H9 (cell line): ENCODE results near the gene DHDH. TPM values are rescaled to one million over a fixed set of nuclear protein-coding genes. Genes with fewer than 3 reads are reported as not detected.

Source experiments
- DNase-seq: peaks from one replicate; pipeline ENCODE4 v3.0.0-alpha.2; 2017
- H2AFZ ChIP-seq: one replicate; pipeline ENCODE4 v1.6.1; 2013; ENCODE audit warnings: mild to moderate bottlenecking, low read length, control low read depth, moderate library complexity
- H2AK5ac ChIP-seq: 2 replicates; pipeline ENCODE4 v1.6.1; 2013; ENCODE audit warnings: low read length, control low read depth, mixed read lengths; ENCODE audit not compliant: insufficient read length
- H2BK120ac ChIP-seq: one replicate; pipeline ENCODE4 v1.6.1; 2013; ENCODE audit warnings: low read depth, mild to moderate bottlenecking, low read length, control low read depth, inconsistent platforms; ENCODE audit not compliant: poor library complexity, severe bottlenecking
- H2BK12ac ChIP-seq: 2 replicates; pipeline ENCODE4 v1.6.1; 2013; ENCODE audit warnings: low read length, control low read depth, mixed read lengths, low read depth; ENCODE audit not compliant: insufficient read length
- H2BK15ac ChIP-seq: 2 replicates; pipeline ENCODE4 v1.6.1; 2013; ENCODE audit warnings: low read depth, low read length, control low read depth
- H2BK20ac ChIP-seq: one replicate; pipeline ENCODE4 v1.6.1; 2013; ENCODE audit warnings: low read depth, mild to moderate bottlenecking, low read length, control low read depth, inconsistent platforms; ENCODE audit not compliant: poor library complexity, severe bottlenecking
- H2BK5ac ChIP-seq: 2 replicates; pipeline ENCODE4 v1.6.1; 2013; ENCODE audit warnings: low read length, control low read depth, mixed read lengths; ENCODE audit not compliant: insufficient read length
- H3K14ac ChIP-seq: 2 replicates; pipeline ENCODE4 v1.6.1; 2013; ENCODE audit warnings: low read length, control low read depth; ENCODE audit not compliant: insufficient read depth
- H3K18ac ChIP-seq: 2 replicates; pipeline ENCODE4 v1.6.1; 2013; ENCODE audit warnings: low read depth, mild to moderate bottlenecking, mixed read lengths, low read length, control low read depth; ENCODE audit not compliant: insufficient read length
- H3K23ac ChIP-seq: 2 replicates; pipeline ENCODE4 v1.6.1; 2013; ENCODE audit warnings: low read length, control low read depth, mixed read lengths, low read depth; ENCODE audit not compliant: insufficient read length
- H3K23me2 ChIP-seq: 2 replicates; pipeline ENCODE4 v1.6.1; 2013; ENCODE audit warnings: low read depth, mild to moderate bottlenecking, mixed read lengths, low read length, control low read depth; ENCODE audit not compliant: insufficient read length, poor library complexity, severe bottlenecking
- H3K27ac ChIP-seq: 2 replicates; pipeline ENCODE4 v1.5.1; 2013; ENCODE audit warnings: low read length, control low read depth, mixed read lengths, low read depth; ENCODE audit not compliant: insufficient read length
- H3K27me3 ChIP-seq: 2 replicates; pipeline ENCODE4 v1.6.1; 2013; ENCODE audit warnings: low read length, control low read depth, inconsistent platforms; ENCODE audit not compliant: insufficient read depth
- H3K4ac ChIP-seq: 2 replicates; pipeline ENCODE4 v1.6.1; 2013; ENCODE audit warnings: low read depth, mild to moderate bottlenecking, control low read depth, inconsistent platforms, low read length, moderate library complexity
- H3K4me1 ChIP-seq: 2 replicates; pipeline ENCODE4 v1.6.1; 2013; ENCODE audit warnings: low read length, control low read depth, inconsistent platforms; ENCODE audit not compliant: insufficient read depth
- H3K4me2 ChIP-seq: 2 replicates; pipeline ENCODE4 v1.6.1; 2013; ENCODE audit warnings: low read length, control low read depth, mixed read lengths; ENCODE audit not compliant: insufficient read length, insufficient read depth
- H3K56ac ChIP-seq: 2 replicates; pipeline ENCODE4 v1.6.1; 2013; ENCODE audit warnings: low read depth, mild to moderate bottlenecking, mixed read lengths, low read length, control low read depth; ENCODE audit not compliant: insufficient read length
- H3K79me1 ChIP-seq: 2 replicates; pipeline ENCODE4 v1.6.1; 2013; ENCODE audit warnings: low read depth, mild to moderate bottlenecking, moderate library complexity, low read length, control low read depth, inconsistent platforms; ENCODE audit not compliant: insufficient read depth, poor library complexity, severe bottlenecking
- H3K79me2 ChIP-seq: 2 replicates; pipeline ENCODE4 v1.6.1; 2013; ENCODE audit warnings: low read length, control low read depth, inconsistent platforms; ENCODE audit not compliant: insufficient read depth
- H3K9ac ChIP-seq: 2 replicates; pipeline ENCODE4 v1.6.1; 2013; ENCODE audit warnings: low read length, control low read depth, mixed read lengths; ENCODE audit not compliant: insufficient read length; ENCODE audit errors: extremely low read depth
- H3K9me3 ChIP-seq: one replicate; pipeline ENCODE4 v1.6.1; 2013; ENCODE audit warnings: low read depth, low read length, inconsistent platforms; ENCODE audit not compliant: control insufficient read depth
- H3T11ph ChIP-seq: one replicate; pipeline ENCODE4 v1.6.1; 2013; ENCODE audit warnings: mild to moderate bottlenecking, low read length, control low read depth, inconsistent platforms
- H4K20me1 ChIP-seq: one replicate; pipeline ENCODE4 v1.6.1; 2013; ENCODE audit not compliant: control insufficient read depth, insufficient read length, insufficient read depth
- H4K5ac ChIP-seq: 2 replicates; pipeline ENCODE4 v1.6.1; 2013; ENCODE audit warnings: low read depth, mild to moderate bottlenecking, mixed read lengths, low read length, control low read depth; ENCODE audit not compliant: insufficient read length
- H4K8ac ChIP-seq: replicated peaks from 2 replicates; pipeline ENCODE4 v1.6.1; 2013; ENCODE audit warnings: low read length, control low read depth, mixed read lengths, low read depth; ENCODE audit not compliant: insufficient read length
- H4K91ac ChIP-seq: 2 replicates; pipeline ENCODE4 v1.6.1; 2013; ENCODE audit warnings: low read depth, mild to moderate bottlenecking, moderate library complexity, mixed read lengths, low read length, control low read depth; ENCODE audit not compliant: insufficient read length
- H3K27ac Mint-ChIP-seq, 3 experiments: 2 replicates in 2 of 3; 3 replicates in 1 of 3; pipeline ENCODE4 v1.8.0; 2020 to 2021; ENCODE audit warnings: mixed read lengths in 3 of 3, mild to moderate bottlenecking in 1 of 3, moderate library complexity in 1 of 3
- H3K27me3 Mint-ChIP-seq: 2 replicates; pipeline ENCODE4 v1.8.0; 2021; ENCODE audit warnings: low read depth, mild to moderate bottlenecking, moderate library complexity, mixed read lengths
- H3K36me3 Mint-ChIP-seq, 3 experiments: 2 replicates in 2 of 3; 3 replicates in 1 of 3; pipeline ENCODE4 v1.8.0; 2020 to 2021; ENCODE audit warnings: low read depth in 3 of 3, mixed read lengths in 3 of 3; ENCODE audit not compliant: insufficient read depth in 1 of 3
- H3K4me1 Mint-ChIP-seq, 2 experiments: 2 replicates each; pipeline ENCODE4 v1.8.0; 2020; ENCODE audit warnings: mixed read lengths in 2 of 2
- H3K4me3 Mint-ChIP-seq, 2 experiments: 2 replicates in 1 of 2; 3 replicates in 1 of 2; pipeline ENCODE4 v1.8.0; 2020 to 2021; ENCODE audit warnings: mild to moderate bottlenecking in 2 of 2, mixed read lengths in 2 of 2, moderate library complexity in 1 of 2
- H3K9me3 Mint-ChIP-seq, 2 experiments: 2 replicates in 1 of 2; 3 replicates in 1 of 2; pipeline ENCODE4 v1.8.0; 2020; ENCODE audit warnings: mild to moderate bottlenecking in 2 of 2, mixed read lengths in 2 of 2, moderate library complexity in 1 of 2
- WGBS: extraction: QIAGEN DNeasy Blood & Tissue Kit; methylation state at CpG from one replicate; pipeline ENCODE4 v1.1.7; 2013; ENCODE audit warnings: missing lambda C conversion rate, low lambda C conversion rate, mixed read lengths; ENCODE audit not compliant: insufficient read length; ENCODE audit errors: extremely low coverage; 5-methylcytosine and 5-hydroxymethylcytosine counted together
- total RNA-seq: library from RNA; stranded (reverse); gene quantifications from 2 replicates; pipeline ENCODE4 v1.2.1, GENCODE V29; 2021
- TF ChIP-seq, protein P1 (sequence below): fragments of 200-600 bp; sonication (generic); conservative IDR thresholded peaks from 3 replicates; pipeline ENCODE4 v1.8.0; 2021; ENCODE audit warnings: antibody characterized with exemption, mild to moderate bottlenecking

The DHDH gene
- total RNA-seq, 1 experiment from 2014 or later = 2.0 TPM

DNA sequence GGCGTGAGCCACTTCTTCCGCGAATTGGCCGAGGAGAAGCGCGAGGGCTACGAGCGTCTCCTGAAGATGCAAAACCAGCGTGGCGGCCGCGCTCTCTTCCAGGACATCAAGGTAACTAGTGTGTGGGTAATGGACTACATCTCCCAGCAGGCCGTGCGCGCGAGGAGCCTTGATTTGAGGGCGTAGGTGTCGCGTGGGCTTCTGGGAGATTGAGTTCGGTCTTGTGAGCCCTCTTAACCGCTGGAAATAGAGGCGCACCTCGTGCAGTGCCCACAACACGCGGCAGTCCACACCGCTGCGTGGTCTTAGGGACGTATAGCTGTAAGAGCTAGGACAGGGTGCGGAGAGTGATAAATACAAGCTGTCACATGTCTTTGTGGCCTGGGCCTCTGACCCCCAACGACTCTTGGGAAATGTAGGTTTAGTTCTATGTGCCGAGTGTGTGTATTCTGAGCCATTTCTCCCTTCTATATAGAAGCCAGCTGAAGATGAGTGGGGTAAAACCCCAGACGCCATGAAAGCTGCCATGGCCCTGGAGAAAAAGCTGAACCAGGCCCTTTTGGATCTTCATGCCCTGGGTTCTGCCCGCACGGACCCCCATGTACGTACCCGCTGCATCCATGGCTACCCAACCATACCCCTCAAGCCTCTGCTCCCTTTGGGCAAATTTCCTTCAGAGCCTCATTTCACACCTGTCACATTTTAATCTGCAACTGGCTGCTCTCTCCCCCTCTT is 32.5 kb downstream of the DHDH start:
- Histone ChIP-seq H3K23me2 (peaks cover 14% of the 10 kb centered on the region), H2BK20ac (no peak overlapping the region), H3K9ac (peak overlapping the region; percentile 63), H3T11ph (no peak overlapping the region), H2AFZ (no peak overlapping the region), H2BK12ac (no peak overlapping the region), H3K18ac (peak overlapping the region; percentile 25), H3K14ac (peak overlapping the region; percentile 38), H3K27me3 (no peaks in the 10 kb centered on the region), H2BK5ac (no peak overlapping the region), H3K79me1 (no peaks in the 10 kb centered on the region), H3K27ac (no peak overlapping the region), H2BK120ac (no peak overlapping the region), H3K56ac (no peak overlapping the region), H4K5ac (no peak overlapping the region), H3K4ac (no peak overlapping the region), H4K91ac (no peak overlapping the region), H3K9me3 (no peaks in the 10 kb centered on the region), H3K4me2 (peak overlapping the region; percentile 82), H3K4me1 (no peaks in the 10 kb centered on the region; the same call in 1 of the 2 replicates), H4K8ac (no peak overlapping the region), H3K79me2 (no peaks in the 10 kb centered on the region), H4K20me1 (peaks cover 3% of the 10 kb centered on the region), H2AK5ac (no peak overlapping the region), H2BK15ac (no peak overlapping the region), H3K23ac (no peak overlapping the region)
- peaks cover 32 to 59% (median 53%) of the 10 kb centered on the region in 3 experiments; a peak in 6 of 7 replicates for H3K36me3 Mint-ChIP-seq
- H3K9me3 Mint-ChIP-seq = peaks cover 0 to 5% of the 10 kb centered on the region in 2 experiments; a peak in 2 of 5 replicates
- no CpG with 5 or more reads among the region's 36 CpGs for WGBS
- peak overlapping the region; percentile 96 to 98 for H3K4me3 Mint-ChIP-seq
- H3K27me3 Mint-ChIP-seq = peaks cover 2% of the 10 kb centered on the region; the same call in 1 of the 2 replicates
- TF ChIP-seq, protein P1, sequence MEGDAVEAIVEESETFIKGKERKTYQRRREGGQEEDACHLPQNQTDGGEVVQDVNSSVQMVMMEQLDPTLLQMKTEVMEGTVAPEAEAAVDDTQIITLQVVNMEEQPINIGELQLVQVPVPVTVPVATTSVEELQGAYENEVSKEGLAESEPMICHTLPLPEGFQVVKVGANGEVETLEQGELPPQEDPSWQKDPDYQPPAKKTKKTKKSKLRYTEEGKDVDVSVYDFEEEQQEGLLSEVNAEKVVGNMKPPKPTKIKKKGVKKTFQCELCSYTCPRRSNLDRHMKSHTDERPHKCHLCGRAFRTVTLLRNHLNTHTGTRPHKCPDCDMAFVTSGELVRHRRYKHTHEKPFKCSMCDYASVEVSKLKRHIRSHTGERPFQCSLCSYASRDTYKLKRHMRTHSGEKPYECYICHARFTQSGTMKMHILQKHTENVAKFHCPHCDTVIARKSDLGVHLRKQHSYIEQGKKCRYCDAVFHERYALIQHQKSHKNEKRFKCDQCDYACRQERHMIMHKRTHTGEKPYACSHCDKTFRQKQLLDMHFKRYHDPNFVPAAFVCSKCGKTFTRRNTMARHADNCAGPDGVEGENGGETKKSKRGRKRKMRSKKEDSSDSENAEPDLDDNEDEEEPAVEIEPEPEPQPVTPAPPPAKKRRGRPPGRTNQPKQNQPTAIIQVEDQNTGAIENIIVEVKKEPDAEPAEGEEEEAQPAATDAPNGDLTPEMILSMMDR = no peak
- DNase-seq = peak; percentile 85
- H3K27ac Mint-ChIP-seq = peak overlapping the region; percentile 94 to 98 (median 96)
- H3K4me1 Mint-ChIP-seq = peaks cover 32 to 58% of the 10 kb centered on the region in 2 experiments
